Stimulated activated CD4-positive, alpha-beta T cell treated with anti-CD3 and anti-CD28 coated beads, Interleukin-4, amount 100 ng/mL, for 24 hours (primary cell): Measurements from ENCODE around the gene ACTN1.

ENCODE experiments used
- DNase-seq: peaks from one replicate; pipeline ENCODE4 v3.0.0-alpha.2; 2020

The ACTN1 gene

DNA sequence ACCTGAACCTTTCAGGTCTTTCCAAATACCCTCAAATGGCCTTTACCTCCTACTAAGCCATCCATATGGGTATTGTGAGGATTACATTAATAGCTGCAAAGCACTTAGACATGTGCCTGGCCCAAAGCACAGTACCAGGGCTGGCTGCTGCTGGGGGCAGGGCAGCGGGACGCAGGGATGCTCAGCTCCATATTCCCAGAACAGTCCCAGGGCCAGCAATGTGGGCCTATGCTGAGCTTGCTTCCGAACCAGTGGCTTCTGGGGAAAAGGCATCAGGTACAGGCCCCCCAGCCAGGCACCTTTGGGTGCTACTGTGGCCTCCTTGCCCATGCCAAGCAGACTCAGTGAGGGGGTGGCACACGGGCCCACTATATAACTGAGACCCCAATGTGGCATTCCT lies 10.4 kb downstream of the ACTN1 start:
- no peak for DNase-seq

GRCh38 chr14:68968051-68968450 lies 11.1 kb downstream of the ACTN1 start:
- DNase-seq: peak; percentile 45

DNA sequence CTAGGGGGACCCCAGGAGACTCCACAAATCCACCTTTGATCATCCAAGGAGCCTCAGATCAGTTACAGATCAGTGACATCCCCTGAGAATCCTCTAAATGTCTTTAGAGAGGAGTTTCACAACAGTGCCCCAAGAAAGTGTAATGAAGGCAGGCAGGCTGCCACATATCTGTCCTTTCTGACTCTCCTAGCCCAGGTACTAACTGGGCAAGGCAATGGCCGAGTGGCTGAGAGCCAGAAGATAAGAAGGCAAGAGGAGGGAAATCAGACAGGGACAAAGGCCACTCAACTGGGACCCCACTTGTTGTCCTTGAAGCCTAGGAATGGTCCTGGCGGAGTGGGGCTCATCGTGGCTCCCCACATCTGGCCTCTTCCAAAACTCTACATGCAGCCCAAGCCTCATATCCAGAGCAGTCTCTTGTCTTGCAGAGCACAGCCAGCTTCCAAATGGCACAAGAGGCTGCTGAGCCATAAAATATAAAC lies 11.6 kb downstream of the ACTN1 start:
- no peak for DNase-seq

DNA sequence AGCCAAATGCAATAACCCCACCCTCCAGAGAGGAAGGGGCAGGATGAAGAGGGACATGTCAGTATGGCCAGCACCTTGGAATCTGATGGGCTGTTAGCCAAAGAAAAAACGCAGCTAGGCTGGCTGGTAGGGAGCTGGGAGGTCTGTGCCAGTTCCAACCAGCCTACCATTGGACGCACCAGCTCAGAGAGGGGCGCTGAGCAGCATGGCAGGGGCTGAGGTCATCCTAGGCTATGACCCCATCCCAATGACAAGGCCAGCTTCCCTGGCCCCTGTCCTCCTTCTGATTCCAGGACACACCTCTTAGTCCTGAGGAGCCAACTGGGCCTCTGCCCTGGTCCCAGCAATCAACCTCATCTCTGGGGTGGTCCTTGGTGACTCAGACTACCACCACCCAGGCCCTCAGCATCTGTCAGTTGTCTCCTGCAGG lies 12.2 kb downstream of the ACTN1 start:
- no peak for DNase-seq

- no peak for DNase-seq
Observed at GRCh38 chr14:68965261-68965761, 13.8 kb downstream of the ACTN1 start.

GRCh38 chr14:68964300-68965093 lies 14.6 kb downstream of the ACTN1 start:
- no peak for DNase-seq

DNA sequence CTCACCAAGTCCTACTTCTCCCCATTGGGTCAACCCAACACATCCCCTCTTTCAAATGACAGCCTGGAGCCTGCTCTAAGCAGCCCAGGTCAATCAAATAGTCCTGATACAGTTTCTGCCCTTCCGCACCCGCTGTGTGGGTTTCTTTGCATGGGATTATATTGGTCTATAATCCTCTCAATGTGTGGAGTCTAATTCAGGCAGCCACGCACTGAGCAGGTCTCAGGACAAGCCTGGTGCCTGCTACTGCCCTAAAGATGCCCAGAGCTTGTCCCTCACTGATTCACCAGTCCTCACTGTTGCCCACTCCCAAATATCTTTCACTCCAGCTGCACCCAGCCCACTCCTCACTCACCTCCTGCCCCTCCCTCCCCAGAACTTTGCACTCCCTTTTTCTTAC lies 16.4 kb downstream of the ACTN1 start:
- DNase-seq: no peak

DNA sequence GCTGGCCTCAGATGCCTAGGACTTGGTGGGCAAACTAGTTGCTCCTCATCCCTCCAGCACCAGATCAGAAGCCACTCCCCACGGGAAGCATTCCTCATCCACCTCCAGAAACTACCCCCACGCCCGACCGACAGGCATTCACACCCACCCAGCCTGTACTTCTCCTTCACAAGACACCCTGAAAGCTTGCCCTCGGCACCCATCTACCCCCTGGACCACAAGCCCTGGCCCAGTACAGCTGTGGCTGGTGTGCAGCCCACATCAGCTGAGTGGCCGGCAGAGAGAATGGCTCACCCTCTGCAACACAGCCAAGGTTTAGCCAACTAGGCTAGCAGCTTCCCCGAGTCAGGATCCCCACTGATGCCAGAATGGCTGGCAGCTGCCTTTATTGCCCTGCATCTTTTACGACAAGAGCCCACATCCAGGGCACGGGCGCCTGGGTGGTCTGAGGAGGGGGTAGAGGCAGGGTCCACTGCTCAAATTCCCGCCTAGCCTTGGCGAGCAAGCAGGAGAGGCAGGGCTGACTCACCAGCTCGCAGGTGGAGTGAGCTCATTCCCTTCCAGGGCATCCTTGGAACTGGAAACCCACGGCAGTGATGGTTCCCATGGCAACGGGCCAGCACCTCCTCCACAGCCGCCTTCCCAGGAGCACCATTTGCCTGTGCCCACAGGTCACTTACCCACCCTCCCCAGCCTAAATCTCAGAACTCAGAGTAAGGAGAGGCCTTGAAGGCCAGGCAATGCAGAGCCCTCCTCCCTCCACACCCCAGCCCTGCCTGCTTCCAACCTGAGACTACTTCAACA lies 17.1 kb downstream of the ACTN1 start:
- no peak for DNase-seq

DNA sequence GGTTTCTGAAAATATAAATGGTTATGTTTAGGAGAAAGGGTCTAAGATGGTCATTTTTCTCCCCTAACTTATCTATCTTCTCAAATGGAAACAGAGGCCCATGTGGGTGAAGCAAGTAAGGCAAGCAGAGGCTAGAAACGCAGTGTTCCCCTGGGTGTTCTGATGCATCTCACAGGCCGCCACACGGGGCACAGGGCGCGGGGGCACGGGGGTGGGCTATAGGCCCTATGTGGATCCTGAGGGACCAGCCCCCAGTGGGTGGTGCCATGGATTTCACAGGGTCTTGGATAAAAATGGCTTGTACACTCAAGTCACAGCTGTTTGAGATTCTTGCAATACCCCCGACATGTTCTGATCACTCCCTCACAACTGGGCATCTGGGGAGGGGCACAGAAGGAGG lies 17.7 kb downstream of the ACTN1 start:
- no peak for DNase-seq

GRCh38 chr14:68960123-68960522 lies 19.0 kb downstream of the ACTN1 start:
- DNase-seq: no peak

- no peak for DNase-seq
Observed at GRCh38 chr14:68959035-68959434, 20.1 kb downstream of the ACTN1 start.

DNA sequence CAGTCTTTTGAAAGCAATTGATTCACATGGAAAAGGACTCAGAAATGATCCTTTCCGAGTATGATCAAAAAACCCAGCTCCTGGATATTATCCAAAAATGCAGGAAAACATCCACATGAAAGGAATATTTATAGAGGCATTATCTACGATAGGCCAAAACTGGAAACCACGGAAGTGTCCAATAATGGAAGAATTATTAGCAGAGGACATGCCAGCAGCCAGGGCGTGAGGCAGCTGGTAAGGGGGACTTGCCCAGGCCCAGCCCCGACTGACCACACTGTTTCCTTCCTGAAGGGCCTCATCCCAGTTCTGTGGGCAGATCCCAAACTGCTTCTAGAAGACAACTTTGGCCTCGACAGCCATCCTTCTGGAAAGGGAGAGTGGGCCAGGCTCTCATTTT lies 20.5 kb downstream of the ACTN1 start:
- no peak for DNase-seq

DNA sequence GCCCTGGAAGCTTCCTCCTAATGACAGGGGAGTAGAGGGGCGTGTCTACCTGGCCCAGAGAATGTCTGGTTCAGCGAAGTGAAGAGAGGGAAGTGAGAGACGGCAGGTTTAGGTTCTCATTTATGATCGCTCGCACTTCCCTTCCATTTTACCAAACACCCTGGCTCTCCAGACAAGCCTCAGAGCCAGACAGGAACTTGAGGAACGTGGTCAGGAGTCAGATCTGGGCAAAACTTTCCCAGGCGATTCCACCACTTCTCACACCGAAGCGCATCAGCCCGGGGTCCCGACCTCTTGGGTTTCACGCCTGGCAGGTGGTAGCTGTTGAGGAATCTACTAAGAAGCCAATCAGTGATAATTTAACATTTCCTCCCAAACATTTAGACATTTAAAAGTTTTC lies 21.3 kb downstream of the ACTN1 start:
- no peak for DNase-seq

DNA sequence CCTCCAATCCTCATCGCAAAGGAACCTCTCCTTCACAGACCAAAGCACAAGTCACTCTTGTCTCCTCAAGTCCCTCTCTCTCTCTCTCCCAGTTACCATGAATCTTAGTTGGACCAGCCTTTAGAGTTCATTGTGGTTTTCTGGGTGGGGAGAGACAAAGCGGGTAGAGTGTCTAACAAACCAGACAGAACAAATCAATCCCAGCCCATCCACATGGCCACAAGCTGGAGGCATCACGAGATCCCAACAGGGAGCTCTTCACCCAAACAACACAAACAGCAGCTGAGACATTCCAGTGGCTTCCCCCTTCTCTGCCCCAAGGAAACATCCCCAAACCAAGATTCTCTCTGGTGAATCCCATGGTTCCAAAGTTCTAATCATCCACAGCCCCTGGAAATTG lies 22.4 kb downstream of the ACTN1 start:
- DNase-seq: no peak

DNA sequence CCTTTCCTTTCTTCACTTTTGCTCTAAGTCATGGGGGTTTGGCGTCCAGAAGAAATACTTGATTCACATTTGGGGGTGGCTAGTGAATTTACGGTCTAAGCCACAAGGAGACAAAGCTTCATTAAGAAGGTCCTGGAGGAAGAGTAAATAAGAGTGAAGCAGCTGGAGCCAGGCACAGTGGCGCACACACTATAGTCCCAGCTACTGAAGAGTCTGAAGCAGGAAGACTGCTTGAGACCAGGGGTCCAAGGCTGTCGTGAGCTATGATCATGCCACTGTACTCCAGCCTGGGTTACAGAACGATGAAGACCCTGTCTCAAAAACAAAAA lies 23.3 kb downstream of the ACTN1 start:
- DNase-seq: no peak

- DNase-seq: no peak
Observed at GRCh38 chr14:68955164-68955850, 23.8 kb downstream of the ACTN1 start.

- no peak for DNase-seq
Observed at GRCh38 chr14:68953196-68953555, 25.9 kb downstream of the ACTN1 start.

GRCh38 chr14:68952531-68953195 lies 26.4 kb downstream of the ACTN1 start:
- DNase-seq: no peak

DNA sequence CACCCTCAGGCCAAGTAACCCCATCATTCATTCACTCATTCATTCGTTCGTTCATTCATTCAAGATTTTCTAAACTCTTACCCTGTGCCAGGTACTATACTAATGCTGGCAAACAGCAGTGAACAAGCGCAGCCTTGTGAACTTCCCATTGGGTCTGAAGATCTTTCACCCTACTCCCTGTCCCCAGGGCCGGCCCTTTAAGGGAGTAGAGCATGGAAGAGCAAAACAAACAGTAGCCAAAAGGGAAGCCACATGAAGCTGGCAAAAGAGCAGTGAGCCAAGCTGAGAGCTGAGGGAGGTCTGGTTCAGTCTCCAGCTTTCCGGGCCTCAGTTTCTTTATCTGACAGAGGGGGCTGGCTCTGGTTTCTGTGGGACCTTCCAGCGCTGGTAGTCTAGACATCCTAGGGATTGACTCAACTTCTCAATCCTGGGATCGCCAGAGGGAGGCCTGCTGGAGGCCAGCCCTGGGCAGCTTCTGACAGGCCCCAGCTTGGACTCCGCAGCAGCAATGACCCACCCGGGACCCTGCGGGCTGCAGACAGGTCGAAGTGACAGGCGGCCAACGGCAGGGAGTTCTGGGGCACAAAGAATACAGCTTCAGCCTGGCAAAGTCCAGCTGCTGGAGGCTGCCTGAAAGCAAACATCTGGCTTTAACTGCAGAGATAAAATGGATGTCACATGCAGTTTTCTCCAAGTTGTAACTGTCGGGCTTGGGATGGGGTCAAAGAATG lies 27.1 kb downstream of the ACTN1 start:
- DNase-seq: no peak

GRCh38 chr14:68951035-68951797 lies 27.9 kb downstream of the ACTN1 start:
- no peak for DNase-seq

DNA sequence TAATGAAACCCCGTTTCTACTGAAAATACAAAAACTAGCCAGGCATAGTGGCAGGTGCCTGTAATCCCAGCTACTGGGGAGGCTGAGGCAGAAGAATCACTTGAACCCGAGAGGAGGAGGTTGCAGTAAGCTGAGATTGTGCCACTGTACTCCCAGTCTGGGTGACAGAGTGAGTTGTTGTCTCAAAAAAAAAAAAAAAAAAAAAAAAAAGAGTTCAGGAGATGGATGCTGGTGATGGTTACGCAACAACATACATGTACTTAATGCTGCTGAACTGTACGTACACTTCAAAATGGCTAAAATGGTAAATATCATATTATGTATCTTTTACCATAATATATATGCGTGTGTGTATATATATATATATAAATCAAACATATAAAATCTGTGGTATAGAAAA lies 29.0 kb downstream of the ACTN1 start:
- no peak for DNase-seq

GRCh38 chr14:68949601-68949965 lies 29.5 kb downstream of the ACTN1 start:
- no peak for DNase-seq
